SK-N-SH (cell line): ENCODE measurements around the gene COL17A1. TPM values are rescaled to one million over a fixed set of nuclear protein-coding genes. Genes with fewer than 3 reads are reported as not detected.

Experiments
- CTCF ChIA-PET: fragments of 300-600, 350-600 bp; formaldehyde crosslinking; extraction: SDS; loops from one replicate; lab custom pipeline; 2021; lab: Yijun Ruan, JAX
- POLR2A ChIA-PET: fragments of 350-600 bp; sonication (Branson Sonifier 250); formaldehyde crosslinking; extraction: SDS; loops from one replicate; lab custom pipeline; 2020; ENCODE audit warnings: antibody characterized with exemption, inconsistent platforms; lab: Yijun Ruan, JAX
- DNase-seq: peaks from one replicate; pipeline ENCODE4 v3.0.0; 2012
- H2AFZ ChIP-seq: fragments of 200-600 bp; sonication (generic); 2 replicates; pipeline ENCODE4 v1.8.1; 2016; ENCODE audit warnings: antibody characterized with exemption, mild to moderate bottlenecking, low read depth
- H3F3A ChIP-seq: fragments of 200-600 bp; sonication (generic); replicated peaks from 2 replicates; pipeline ENCODE3; 2016; ENCODE audit warnings: antibody characterized with exemption, mild to moderate bottlenecking; ENCODE audit not compliant: insufficient read depth
- H3K27ac ChIP-seq, 2 experiments: fragments of 200-500 bp in 1 of 2; fragments of 200-600 bp in 1 of 2; sonication (Bioruptor generic) in 1 of 2; sonication (generic), shearing (Covaris generic) in 1 of 2; 2 replicates each; pipeline versions ENCODE4 v1.5.1 to v1.6.1; 2014 to 2016; ENCODE audit warnings: low read depth in 2 of 2, inconsistent platforms in 1 of 2, low read length in 1 of 2, mild to moderate bottlenecking in 1 of 2, mixed read lengths in 1 of 2
- H3K27me3 ChIP-seq: fragments of 200-600 bp; sonication (generic), shearing (Covaris generic); 2 replicates; pipeline ENCODE4 v1.6.1; 2016; ENCODE audit warnings: mixed run types; ENCODE audit not compliant: insufficient read depth
- H3K36me3 ChIP-seq, 2 experiments: fragments of 200-500 bp in 1 of 2; fragments of 200-600 bp in 1 of 2; sonication (Bioruptor generic) in 1 of 2; sonication (generic) in 1 of 2; replicated peaks in 1 of 2; 2 replicates each; pipeline versions ENCODE3 to v1.5.1; 2014 to 2016; ENCODE audit warnings: low read length in 1 of 2, mild to moderate bottlenecking in 1 of 2; ENCODE audit not compliant: insufficient read depth in 2 of 2, control insufficient read depth in 1 of 2
- H3K4me1 ChIP-seq, 2 experiments: fragments of 200-500 bp in 1 of 2; fragments of 200-600 bp in 1 of 2; sonication (Bioruptor generic) in 1 of 2; sonication (generic), shearing (Covaris generic) in 1 of 2; 2 replicates each; pipeline versions ENCODE4 v1.5.1 to v1.6.1; 2014 to 2016; ENCODE audit warnings: low read depth in 1 of 2, low read length in 1 of 2, mixed run types in 1 of 2; ENCODE audit not compliant: insufficient read depth in 2 of 2, control insufficient read depth in 1 of 2
- H3K4me2 ChIP-seq: fragments of 200-600 bp; sonication (generic), shearing (Covaris generic); 2 replicates; pipeline ENCODE4 v1.6.1; 2017; ENCODE audit warnings: mixed run types
- H3K4me3 ChIP-seq, 2 experiments: fragments of 200-500 bp in 1 of 2; fragments of 200-600 bp in 1 of 2; sonication (Bioruptor generic) in 1 of 2; sonication (generic), shearing (Covaris generic) in 1 of 2; 2 replicates each; pipeline versions ENCODE4 v1.5.1 to v1.8.1; 2014 to 2016; ENCODE audit warnings: low read depth in 2 of 2, inconsistent platforms in 1 of 2, low read length in 1 of 2, mild to moderate bottlenecking in 1 of 2, mixed read lengths in 1 of 2, moderate library complexity in 1 of 2
- H3K79me2 ChIP-seq: fragments of 200-600 bp; sonication (generic); 2 replicates; pipeline ENCODE4 v1.8.1; 2017; ENCODE audit warnings: mild to moderate bottlenecking; ENCODE audit not compliant: insufficient read depth
- H3K9ac ChIP-seq: fragments of 200-600 bp; sonication (generic); 2 replicates; pipeline ENCODE4 v1.6.1; 2017; ENCODE audit warnings: mixed run types
- H3K9me2 ChIP-seq: fragments of 200-600 bp; sonication (generic); 2 replicates; pipeline ENCODE4 v1.6.1; 2017; ENCODE audit warnings: mixed run types
- H3K9me3 ChIP-seq: fragments of 200-600 bp; sonication (generic); 2 replicates; pipeline ENCODE4 v1.6.1; 2017; ENCODE audit warnings: mixed run types, mild to moderate bottlenecking, moderate library complexity
- H4K20me1 ChIP-seq: fragments of 200-600 bp; sonication (generic); 2 replicates; pipeline ENCODE4 v1.6.1; 2017; ENCODE audit warnings: mild to moderate bottlenecking, mixed run types; ENCODE audit not compliant: insufficient read depth
- JUND ChIP-seq: IDR thresholded peaks from 2 replicates; pipeline ENCODE4 v1.4.0; 2012
- MEF2A ChIP-seq: IDR thresholded peaks from 2 replicates; pipeline ENCODE4 v1.4.0; 2012; ENCODE audit warnings: low read depth, borderline replicate concordance
- NFIC ChIP-seq: IDR thresholded peaks from 2 replicates; pipeline ENCODE4 v1.4.0; 2012; ENCODE audit warnings: borderline replicate concordance
- POLR2AphosphoS5 ChIP-seq: IDR thresholded peaks from 2 replicates; pipeline ENCODE4 v1.6.1; 2012; ENCODE audit warnings: low read depth, low read length
- RAD21 ChIP-seq: IDR thresholded peaks from 2 replicates; pipeline ENCODE4 v1.6.1; 2012; ENCODE audit warnings: mild to moderate bottlenecking, low read length
- RCOR1 ChIP-seq: fragments of 150-350 bp; IDR thresholded peaks from 2 replicates; pipeline ENCODE4 v1.6.1; 2017; ENCODE audit warnings: antibody characterized with exemption, low read length
- RXRA ChIP-seq: IDR thresholded peaks from 2 replicates; pipeline ENCODE4 v1.4.0; 2012; ENCODE audit warnings: low read depth, mild to moderate bottlenecking, borderline replicate concordance
- TAF1 ChIP-seq: IDR thresholded peaks from 2 replicates; pipeline ENCODE4 v1.6.1; 2012; ENCODE audit warnings: low read depth, mild to moderate bottlenecking, low read length, moderate library complexity, borderline replicate concordance
- TEAD4 ChIP-seq: IDR thresholded peaks from 2 replicates; pipeline ENCODE4 v1.4.0; 2012; ENCODE audit warnings: mild to moderate bottlenecking, borderline replicate concordance; ENCODE audit not compliant: insufficient read depth
- WGBS: methylation state at CpG from one replicate; pipeline ENCODE4 v1.1.6; 2017; ENCODE audit warnings: low lambda C conversion rate; 5-methylcytosine and 5-hydroxymethylcytosine counted together
- polyA plus RNA-seq, 3 experiments: library from polyadenylated mRNA; depleted of rRNA; stranded (reverse); fragments of >200 nt; gene quantifications; 2 replicates each; pipeline ENCODE4 v1.2.3, GENCODE V29; 2012
- TF ChIP-seq, protein P1 (sequence below): IDR thresholded peaks from 2 replicates; pipeline ENCODE4 v1.6.1; 2012; ENCODE audit warnings: mild to moderate bottlenecking, low read depth, low read length, moderate library complexity
- TF ChIP-seq, protein P2 (sequence below): IDR thresholded peaks from 2 replicates; pipeline ENCODE4; 2012

Gene COL17A1
- polyA plus RNA-seq, 1 of the 3 experiments (the other 2 are of a cell fraction): 0.12 TPM

DNA sequence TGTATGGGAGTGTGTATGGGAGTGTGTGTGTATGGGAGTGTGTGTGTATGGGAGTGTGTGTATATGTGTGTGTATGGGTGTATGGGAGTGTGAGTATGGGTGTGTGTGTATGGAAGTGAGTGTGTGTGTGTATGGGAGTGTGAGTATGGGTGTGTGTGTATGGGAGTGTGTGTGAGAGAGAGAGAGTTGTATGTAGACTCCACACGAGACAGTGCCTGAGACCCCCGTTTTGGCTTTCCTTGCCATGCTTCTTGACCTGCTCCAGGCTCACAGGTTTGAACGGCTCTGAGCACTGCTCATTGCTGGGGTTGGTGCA is 49.7 kb downstream of the COL17A1 start (continued):
- TF ChIP-seq, protein P1, sequence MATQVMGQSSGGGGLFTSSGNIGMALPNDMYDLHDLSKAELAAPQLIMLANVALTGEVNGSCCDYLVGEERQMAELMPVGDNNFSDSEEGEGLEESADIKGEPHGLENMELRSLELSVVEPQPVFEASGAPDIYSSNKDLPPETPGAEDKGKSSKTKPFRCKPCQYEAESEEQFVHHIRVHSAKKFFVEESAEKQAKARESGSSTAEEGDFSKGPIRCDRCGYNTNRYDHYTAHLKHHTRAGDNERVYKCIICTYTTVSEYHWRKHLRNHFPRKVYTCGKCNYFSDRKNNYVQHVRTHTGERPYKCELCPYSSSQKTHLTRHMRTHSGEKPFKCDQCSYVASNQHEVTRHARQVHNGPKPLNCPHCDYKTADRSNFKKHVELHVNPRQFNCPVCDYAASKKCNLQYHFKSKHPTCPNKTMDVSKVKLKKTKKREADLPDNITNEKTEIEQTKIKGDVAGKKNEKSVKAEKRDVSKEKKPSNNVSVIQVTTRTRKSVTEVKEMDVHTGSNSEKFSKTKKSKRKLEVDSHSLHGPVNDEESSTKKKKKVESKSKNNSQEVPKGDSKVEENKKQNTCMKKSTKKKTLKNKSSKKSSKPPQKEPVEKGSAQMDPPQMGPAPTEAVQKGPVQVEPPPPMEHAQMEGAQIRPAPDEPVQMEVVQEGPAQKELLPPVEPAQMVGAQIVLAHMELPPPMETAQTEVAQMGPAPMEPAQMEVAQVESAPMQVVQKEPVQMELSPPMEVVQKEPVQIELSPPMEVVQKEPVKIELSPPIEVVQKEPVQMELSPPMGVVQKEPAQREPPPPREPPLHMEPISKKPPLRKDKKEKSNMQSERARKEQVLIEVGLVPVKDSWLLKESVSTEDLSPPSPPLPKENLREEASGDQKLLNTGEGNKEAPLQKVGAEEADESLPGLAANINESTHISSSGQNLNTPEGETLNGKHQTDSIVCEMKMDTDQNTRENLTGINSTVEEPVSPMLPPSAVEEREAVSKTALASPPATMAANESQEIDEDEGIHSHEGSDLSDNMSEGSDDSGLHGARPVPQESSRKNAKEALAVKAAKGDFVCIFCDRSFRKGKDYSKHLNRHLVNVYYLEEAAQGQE: no peak
- TF ChIP-seq MEF2A (no peak), RXRA (no peak)
- TF ChIP-seq, all 33 proteins: peak for 0

DNA sequence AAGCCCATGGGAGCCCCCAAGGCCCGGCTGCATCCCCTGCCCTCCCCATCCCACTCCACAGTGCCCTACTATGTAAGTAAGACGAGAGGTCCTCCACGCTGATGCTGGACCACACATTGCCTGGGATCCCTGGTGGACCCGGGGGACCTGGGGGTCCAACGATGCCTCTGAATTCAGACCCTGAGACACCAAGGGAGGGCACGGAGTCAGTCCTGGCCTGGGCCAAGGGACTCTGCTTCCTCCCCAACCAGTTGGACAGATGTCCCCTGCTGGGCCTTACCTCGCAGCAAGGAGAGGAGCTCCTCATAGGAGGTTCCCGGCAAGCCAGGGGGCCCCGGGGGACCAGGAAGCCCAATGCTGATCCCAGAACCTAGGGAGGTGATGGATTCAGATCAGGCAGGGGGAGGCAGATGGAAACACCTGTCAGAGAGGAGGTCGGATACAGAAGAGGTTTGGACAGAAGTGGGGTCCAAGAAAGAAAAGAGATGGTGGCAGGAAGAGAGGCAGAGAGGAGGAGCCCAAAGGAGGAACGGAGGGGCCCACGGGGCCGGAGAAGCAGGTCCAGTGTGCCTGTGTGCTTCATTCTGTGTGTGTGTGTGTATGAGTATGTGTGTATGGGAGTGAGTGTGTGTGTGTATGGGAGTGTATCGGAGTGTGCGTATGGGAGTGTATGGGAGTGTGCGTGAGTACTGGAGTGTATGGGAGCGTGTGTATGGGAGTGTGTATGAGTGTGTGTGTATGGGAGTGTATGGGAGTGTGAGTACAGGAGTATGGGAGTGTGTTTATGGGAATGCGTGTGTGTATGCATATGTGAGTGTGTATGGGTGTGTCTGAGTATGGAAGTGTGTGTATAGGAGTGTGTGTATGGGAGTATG is 50.2 kb downstream of the COL17A1 start:
- H4K20me1 ChIP-seq: no peaks in the 10 kb centered on the region
- WGBS: 86% methylated on average over 16 of the region's 18 CpGs
- no peak overlapping the region for H3K4me2 ChIP-seq
- no peaks in the 10 kb centered on the region for H3K9me2 ChIP-seq
- no peaks in the 10 kb centered on the region for H3K4me1 ChIP-seq
- no peak overlapping the region for H2AFZ ChIP-seq
- ChIA-PET CTCF (interaction anchor here (0.6 to 1.2 kb wide), 3 partner anchors 9 to 431 kb away, joined by 3 read pairs; partner anchors contain the start of gene CFAP58), POLR2A (no interaction called here)
- H3K27me3 ChIP-seq: no peaks in the 10 kb centered on the region
- H3K4me3 ChIP-seq: no peak overlapping the region
- TF ChIP-seq NFIC: no peak
- no peak for TF ChIP-seq TAF1
- TF ChIP-seq RAD21: no peak
- TF ChIP-seq, protein P2, sequence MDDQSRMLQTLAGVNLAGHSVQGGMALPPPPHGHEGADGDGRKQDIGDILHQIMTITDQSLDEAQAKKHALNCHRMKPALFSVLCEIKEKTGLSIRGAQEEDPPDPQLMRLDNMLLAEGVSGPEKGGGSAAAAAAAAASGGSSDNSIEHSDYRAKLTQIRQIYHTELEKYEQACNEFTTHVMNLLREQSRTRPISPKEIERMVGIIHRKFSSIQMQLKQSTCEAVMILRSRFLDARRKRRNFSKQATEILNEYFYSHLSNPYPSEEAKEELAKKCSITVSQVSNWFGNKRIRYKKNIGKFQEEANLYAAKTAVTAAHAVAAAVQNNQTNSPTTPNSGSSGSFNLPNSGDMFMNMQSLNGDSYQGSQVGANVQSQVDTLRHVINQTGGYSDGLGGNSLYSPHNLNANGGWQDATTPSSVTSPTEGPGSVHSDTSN: no peak
- no peak for TF ChIP-seq TEAD4
- no peak for TF ChIP-seq JUND
- no peak for TF ChIP-seq RCOR1
- no peak for TF ChIP-seq POLR2AphosphoS5
- TF ChIP-seq, all 33 proteins: peak for 0
- DNase-seq: no peak
- peaks cover 3% of the 10 kb centered on the region for H3F3A ChIP-seq
- H3K27ac ChIP-seq: no peak overlapping the region
- no peak overlapping the region for H3K9ac ChIP-seq
- peaks cover 11 to 12% of the 10 kb centered on the region in 2 experiments for H3K36me3 ChIP-seq
- H3K79me2 ChIP-seq: no peaks in the 10 kb centered on the region
- H3K9me3 ChIP-seq: no peaks in the 10 kb centered on the region
